Endometrial microvascular endothelial cells (primary cell): ENCODE measurements around the gene STX8. TPM values are rescaled to one million over a fixed set of nuclear protein-coding genes. Genes with fewer than 3 reads are reported as not detected.
"Not testable (repeated sequence)": the region's sequence is repeated elsewhere in the genome, so short reads cannot be mapped to it uniquely, and the experiment has no call there.

ENCODE experiments used
- in situ Hi-C: cut with HindIII; loops from 2 replicates; pipeline ENCODE4 v1.10.0; 2017; ENCODE audit warnings: low sequenced_read_pairs, low pct_unique_long_range_greater_than_20kb; ENCODE audit errors: inconsistent ontology term
- total RNA-seq: library from RNA; depleted of rRNA; stranded (reverse); fragments of >200 nt; gene quantifications from one replicate; pipeline ENCODE4 v1.2.3, GENCODE V29; 2015; ENCODE audit errors: inconsistent ontology term

The STX8 gene
- total RNA-seq, 1 donor from 2014 or later: 53.2 TPM

DNA sequence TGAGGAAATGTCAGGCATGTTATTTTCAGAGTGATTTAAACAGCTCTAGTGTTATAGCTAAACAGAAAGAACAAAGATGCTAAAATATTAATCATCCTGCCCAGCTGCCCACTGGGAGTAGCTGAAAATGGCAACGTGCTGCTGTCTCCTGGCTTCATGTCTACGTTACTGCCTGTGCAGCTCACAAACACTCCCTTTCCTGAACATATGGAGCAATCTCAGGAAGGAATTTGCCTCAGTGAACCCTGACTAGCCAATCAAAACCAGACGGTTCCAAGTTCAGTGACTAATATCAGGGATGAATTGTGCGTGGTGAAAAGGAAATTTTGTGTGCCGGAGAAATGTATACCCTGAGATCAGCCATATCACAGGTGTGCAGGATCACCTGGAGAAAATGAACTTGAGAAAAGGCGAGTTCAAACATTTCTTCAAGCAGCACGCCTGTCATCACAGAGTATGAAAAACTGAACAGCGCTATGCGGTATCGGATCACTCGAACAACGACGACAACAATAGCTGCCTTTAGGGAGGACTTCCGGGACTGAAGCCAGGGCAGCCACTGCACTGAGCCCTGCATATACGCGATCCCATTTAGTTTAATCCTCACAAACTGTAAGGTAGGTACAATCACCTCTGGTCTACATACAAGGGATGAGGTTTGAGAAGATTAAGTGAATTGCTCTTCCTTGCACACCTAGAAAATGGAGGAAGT lies 110.3 kb downstream of the STX8 start:
- in situ Hi-C loops: no loop called here

- in situ Hi-C loops: no loop called here
These were observed 118.6 kb downstream of the STX8 start for GRCh38 chr17:9457005-9457404.

DNA sequence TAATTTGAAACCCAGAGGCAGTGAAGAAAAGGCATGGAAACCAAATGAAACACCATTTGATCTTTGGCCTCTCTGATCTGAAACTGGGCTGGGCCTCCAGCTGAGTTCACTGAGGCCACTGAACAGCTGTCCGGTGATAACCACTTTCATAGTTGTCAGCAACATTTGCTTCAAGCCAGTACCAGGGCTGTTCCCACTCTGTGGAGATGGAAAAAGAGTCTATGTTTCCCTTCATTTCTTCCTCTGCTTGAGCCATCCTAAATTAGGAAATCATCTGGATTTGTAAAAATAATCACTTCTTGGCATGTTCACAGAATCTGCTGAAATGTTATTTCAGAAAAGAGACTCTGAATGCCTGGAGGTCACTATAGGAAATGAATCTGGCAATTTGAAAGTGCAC lies 119.3 kb downstream of the STX8 start:
- in situ Hi-C loops: no loop called here

- in situ Hi-C loops: no loop called here
These were observed 123.7 kb downstream of the STX8 start for GRCh38 chr17:9451934-9452333.

DNA sequence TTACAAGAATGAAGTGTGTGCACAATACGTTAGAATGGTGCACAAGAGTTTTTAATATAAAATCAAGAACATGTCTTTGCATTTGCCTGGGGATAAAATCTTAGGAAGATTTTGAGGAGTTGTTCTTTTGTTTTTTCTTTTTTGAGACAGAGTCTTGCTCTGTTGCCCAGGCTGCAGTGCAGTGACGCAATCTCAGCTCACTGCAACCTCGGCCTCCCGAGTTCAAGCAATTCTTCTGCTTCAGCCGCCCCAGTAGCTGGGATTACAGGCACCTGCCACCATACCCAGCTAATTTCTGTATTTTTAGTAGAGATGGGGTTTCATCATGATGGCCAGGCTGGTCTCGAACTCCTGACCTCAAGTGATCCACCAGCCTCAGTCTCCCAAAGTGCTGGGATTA lies 128.3 kb downstream of the STX8 start:
- in situ Hi-C loops: not testable (repeated sequence)

DNA sequence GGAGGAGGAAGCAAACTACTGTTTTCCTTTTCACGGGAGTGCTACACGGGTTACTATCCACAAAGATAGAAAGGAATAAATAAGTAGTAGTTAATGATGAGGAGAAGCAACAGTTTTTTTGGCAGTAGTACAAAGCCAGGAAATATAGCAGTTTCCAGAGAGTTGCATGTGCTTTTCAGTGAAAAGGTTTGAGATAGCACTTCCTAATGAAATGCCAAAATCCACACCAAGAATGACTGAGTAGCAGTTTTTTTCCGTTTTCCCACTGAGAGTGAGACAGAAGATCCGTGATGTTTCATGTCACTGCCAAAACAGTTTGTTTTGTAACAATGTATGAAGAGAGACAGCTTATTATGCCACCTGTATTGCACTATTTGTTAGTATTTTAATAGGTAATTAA lies 129.1 kb downstream of the STX8 start:
- in situ Hi-C loops: no loop called here

DNA sequence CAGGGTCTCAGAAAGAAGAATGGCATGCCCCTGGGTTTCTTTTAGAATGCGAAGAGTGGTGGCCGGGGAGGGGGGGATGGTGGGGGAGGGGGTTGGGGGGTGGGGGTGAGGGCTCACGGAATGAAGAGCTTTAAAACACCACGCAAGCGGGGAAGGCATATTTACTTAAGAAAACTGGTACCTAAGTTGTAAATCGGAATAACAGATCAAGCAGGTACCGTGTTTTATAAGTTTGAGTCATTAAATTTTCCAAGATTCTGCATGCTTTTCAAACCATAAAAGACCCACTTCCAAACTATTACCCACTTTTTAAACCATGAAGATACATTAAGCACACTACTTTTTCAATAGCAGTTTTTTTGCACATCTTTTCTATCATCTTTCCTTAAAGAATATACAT lies 130.2 kb downstream of the STX8 start:
- in situ Hi-C loops: no loop called here

- in situ Hi-C loops: no loop called here
These were observed 130.9 kb downstream of the STX8 start for GRCh38 chr17:9444687-9445086.

GRCh38 chr17:9443811-9444210 lies 131.8 kb downstream of the STX8 start:
- in situ Hi-C loops: no loop called here

- in situ Hi-C loops: no loop called here
These were observed 135.8 kb downstream of the STX8 start for GRCh38 chr17:9439851-9440250.

GRCh38 chr17:9436630-9437029 lies 139.0 kb downstream of the STX8 start:
- in situ Hi-C loops: no loop called here

GRCh38 chr17:9435165-9435564 lies 140.5 kb downstream of the STX8 start:
- in situ Hi-C loops: no loop called here

DNA sequence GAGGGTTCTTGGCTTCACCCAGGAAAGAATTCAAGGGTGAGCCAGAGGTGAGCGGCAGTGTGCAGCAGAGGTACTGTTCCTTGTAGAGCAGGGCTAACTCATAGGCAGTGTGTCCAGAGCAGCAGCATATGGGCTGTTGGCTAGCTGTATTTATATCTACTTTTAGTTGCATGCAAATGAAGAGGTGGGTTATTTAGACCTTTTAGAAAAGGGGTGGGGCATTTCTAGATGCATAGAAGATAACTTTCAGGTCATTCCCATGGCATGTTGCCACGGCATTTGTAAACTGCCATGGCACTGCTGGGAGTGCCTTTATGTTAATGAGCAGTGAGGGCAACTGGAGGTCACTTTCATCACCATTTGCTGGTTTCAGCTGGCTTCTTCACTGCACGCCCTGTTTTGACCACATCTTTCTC lies 141.0 kb downstream of the STX8 start:
- in situ Hi-C loops: no loop called here

GRCh38 chr17:9432934-9433421 lies 142.6 kb downstream of the STX8 start:
- in situ Hi-C loops: no loop called here

GRCh38 chr17:9432134-9432885 lies 143.3 kb downstream of the STX8 start:
- in situ Hi-C loops: no loop called here

DNA sequence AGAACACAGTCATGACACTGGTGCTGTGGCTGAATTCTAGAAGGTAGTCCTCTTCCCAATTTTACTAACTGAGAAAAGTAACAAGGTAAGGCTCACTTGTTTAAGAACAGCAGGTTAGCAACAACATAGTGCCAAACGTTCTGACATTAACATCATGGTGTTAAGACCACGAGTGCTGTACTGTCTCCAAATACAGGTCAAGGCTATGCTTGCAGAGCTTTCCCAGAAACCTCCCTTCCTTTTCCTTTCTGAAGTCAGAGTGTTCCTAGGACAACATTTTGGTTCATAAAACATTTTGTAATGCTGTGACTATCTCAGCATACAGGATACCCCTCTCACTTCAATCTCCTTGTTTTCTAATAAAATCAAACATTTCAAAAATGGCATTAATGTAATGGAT lies 144.0 kb downstream of the STX8 start:
- in situ Hi-C loops: no loop called here

DNA sequence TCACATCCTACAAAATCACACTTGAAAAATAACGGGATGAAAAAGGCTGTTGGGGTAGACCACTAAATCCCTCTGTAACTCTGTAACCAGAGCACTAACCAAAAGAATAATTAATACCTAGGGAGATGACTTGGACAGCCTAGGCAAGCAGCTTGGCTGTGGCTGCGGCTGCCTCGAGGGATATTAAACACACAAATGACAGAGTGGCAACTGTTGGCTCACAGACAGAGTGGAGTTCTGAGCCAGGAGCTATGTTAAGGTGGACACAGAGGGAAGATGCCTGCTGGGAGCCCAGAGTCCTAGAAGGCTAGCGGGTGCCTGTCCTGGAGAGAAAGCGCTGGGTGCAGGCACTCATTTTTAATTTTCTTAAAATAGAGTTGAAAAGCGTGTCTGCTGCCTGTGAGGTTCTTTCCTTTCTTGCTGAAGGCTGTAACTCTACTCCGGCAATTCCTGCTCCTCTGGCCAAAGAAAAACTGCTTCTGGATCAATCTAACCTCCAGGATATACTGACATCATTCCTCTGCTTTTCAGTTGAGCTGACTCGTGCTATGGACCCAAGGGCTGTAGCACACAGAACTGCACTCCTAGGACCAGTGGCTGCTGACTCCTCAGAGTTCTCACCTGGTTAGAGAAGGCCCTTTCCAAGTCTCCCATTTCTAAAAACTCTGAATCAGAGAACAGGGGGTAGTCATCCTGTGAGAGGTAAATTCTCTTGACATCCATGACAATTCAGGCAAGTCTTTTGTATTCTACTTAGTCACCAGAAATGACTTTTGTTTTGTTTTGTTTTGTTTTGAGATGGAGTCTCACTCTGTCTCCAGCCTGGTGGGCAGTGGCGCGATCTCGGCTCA lies 147.9 kb downstream of the STX8 start:
- in situ Hi-C loops: no loop called here

DNA sequence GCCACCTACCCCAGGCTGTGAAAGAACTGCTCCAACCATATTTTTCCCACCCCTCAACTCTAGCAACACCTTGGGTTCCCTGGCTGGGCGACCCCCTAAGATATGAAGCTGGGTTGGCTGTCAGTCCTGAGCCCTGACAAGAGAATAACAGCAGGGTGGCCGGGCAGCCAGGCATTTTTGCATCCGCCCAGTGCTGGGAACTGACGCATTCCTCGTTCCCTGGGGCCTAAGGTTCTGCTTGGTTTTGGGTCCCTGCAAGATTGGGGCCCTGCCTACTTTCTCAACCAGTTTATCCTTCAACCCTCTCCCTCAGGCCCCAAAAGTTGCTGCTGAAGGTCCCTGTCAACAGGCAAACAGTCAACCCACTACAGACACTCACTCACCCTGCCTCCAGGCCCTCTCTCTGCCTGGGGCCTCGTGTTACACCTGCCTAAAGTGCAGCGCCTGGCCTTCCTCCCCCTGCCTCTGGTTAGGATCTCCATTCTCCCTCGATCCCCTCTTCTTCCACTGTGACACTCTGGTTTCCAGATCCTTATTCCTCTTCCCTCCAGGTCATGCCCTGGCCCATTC lies 151.5 kb downstream of the STX8 start:
- in situ Hi-C loops: no loop called here

DNA sequence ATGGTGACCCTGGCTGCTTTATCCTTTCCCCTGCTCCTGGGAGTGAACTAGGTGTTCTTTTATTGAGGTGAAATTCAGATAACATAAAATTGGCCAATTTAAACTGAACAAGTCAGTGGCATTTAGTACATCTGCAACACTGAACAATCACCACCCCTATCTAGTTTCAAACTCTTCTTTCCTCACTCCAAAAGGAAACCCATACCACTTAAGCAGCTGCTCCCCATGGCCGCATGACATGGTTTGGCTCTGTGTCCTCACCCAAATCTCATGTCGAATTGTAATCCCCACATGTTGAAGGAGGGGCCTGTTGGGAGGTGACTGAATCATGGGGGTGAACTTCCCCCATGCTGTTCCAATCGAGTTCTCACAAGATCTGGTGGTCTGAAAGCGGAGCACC lies 154.1 kb downstream of the STX8 start:
- in situ Hi-C loops: no loop called here
